GM12878 (cell line): ENCODE data around the gene ADARB1. TPM values are rescaled to one million over a fixed set of nuclear protein-coding genes. Genes with fewer than 3 reads are reported as not detected.

Experiments
- ATAC-seq: fragments of 200-7000 bp; cut with Tn5 transposase; 3 replicates; pipeline ENCODE4 v1.9.1; 2020; ENCODE audit warnings: mild to moderate bottlenecking, moderate library complexity
- BruUV-seq: library from RNA; stranded (reverse); fragments of 400-500 nt; replicated peaks from 2 replicates; lab custom pipeline; 2021; lab: Mats Ljungman, UMichigan
- CTCF ChIA-PET: fragments of 300-600 bp; sonication (Branson Sonifier 250); formaldehyde crosslinking; extraction: SDS; loops from one replicate; lab custom pipeline; 2021; ENCODE audit warnings: inconsistent platforms; lab: Yijun Ruan, JAX
- POLR2A ChIA-PET: fragments of 350-600 bp; formaldehyde crosslinking; extraction: SDS; loops from one replicate; lab custom pipeline; 2021; ENCODE audit warnings: inconsistent platforms; lab: Charles Lee
- RAD21 ChIA-PET: fragments of 300-600 bp; sonication (Branson Sonifier 250); formaldehyde crosslinking; loops from one replicate; lab custom pipeline; 2023; ENCODE audit warnings: antibody characterized with exemption; ENCODE audit not compliant: unreplicated experiment; lab: Charles Lee
- SMC1A ChIA-PET: fragments of 300-600 bp; sonication (Branson Sonifier 250); formaldehyde crosslinking; loops from one replicate; lab custom pipeline; 2023; ENCODE audit not compliant: unreplicated experiment, uncharacterized antibody; lab: Charles Lee
- DNase-seq: peaks from one replicate; pipeline ENCODE4 v3.0.0-alpha.2; 2011; ENCODE audit warnings: low read depth, low spot score
- FAIRE-seq: peaks from 3 replicates; lab custom pipeline; 2011; peaks lifted over from hg19 to GRCh38; lab: Jason Lieb, UNC
- H2AFZ ChIP-seq: 2 replicates; pipeline ENCODE4 v1.6.0; 2011; ENCODE audit warnings: low read depth, low read length, control low read depth; ENCODE audit not compliant: control insufficient read depth
- H3K27ac ChIP-seq: 2 replicates; pipeline ENCODE4 v1.5.1; 2011; ENCODE audit warnings: control low read depth; ENCODE audit not compliant: control insufficient read depth, insufficient read depth
- H3K27me3 ChIP-seq, 2 experiments: replicated peaks in 1 of 2; 2 replicates each; pipeline versions ENCODE4 v1.6.0 to v1.6.1; 2011; ENCODE audit warnings: low read length in 1 of 2; ENCODE audit not compliant: control insufficient read depth in 2 of 2, insufficient read depth in 2 of 2
- H3K36me3 ChIP-seq, 2 experiments: 2 replicates each; pipeline ENCODE4 v1.5.1; 2011; ENCODE audit warnings: low read length in 1 of 2; ENCODE audit not compliant: control insufficient read depth in 2 of 2, insufficient read depth in 2 of 2
- H3K4me1 ChIP-seq: 2 replicates; pipeline ENCODE4 v1.6.1; 2011; ENCODE audit warnings: mild to moderate bottlenecking, low read length, moderate library complexity, mixed read lengths; ENCODE audit not compliant: control insufficient read depth, insufficient read depth
- H3K4me2 ChIP-seq: 2 replicates; pipeline ENCODE4 v1.6.0; 2011; ENCODE audit warnings: control low read depth; ENCODE audit not compliant: control insufficient read depth, insufficient read depth
- H3K4me3 ChIP-seq: fragments of 200-600 bp; sonication (generic); 2 replicates; pipeline ENCODE4 v1.5.1; 2016
- H3K79me2 ChIP-seq: 2 replicates; pipeline ENCODE4 v1.6.0; 2011; ENCODE audit warnings: low read length; ENCODE audit not compliant: control insufficient read depth, insufficient read depth
- H3K9ac ChIP-seq: 2 replicates; pipeline ENCODE4 v1.8.0; 2011; ENCODE audit warnings: low read length, control low read depth, mixed read lengths; ENCODE audit not compliant: control insufficient read depth, insufficient read depth
- H3K9me3 ChIP-seq: replicated peaks from 3 replicates; pipeline ENCODE4 v1.5.1; 2011; ENCODE audit warnings: mild to moderate bottlenecking, low read length; ENCODE audit not compliant: control insufficient read depth, insufficient read depth
- H4K20me1 ChIP-seq: 2 replicates; pipeline ENCODE4 v1.6.0; 2011; ENCODE audit not compliant: control insufficient read depth, insufficient read depth
- BMI1 ChIP-seq: fragments of 450-650 bp; IDR thresholded peaks from 2 replicates; pipeline ENCODE4 v1.6.1; 2016; ENCODE audit warnings: mild to moderate bottlenecking, moderate library complexity, borderline replicate concordance
- CREB1 ChIP-seq: IDR thresholded peaks from 2 replicates; pipeline ENCODE4 v1.6.1; 2012; ENCODE audit warnings: low read depth, mild to moderate bottlenecking, inconsistent platforms
- KAT2A ChIP-seq: conservative IDR thresholded peaks from 2 replicates; pipeline ENCODE4 v1.6.1; 2011; ENCODE audit warnings: low read depth, low read length; ENCODE audit not compliant: control insufficient read depth
- MLLT1 ChIP-seq: fragments of 450-650 bp; IDR thresholded peaks from 2 replicates; pipeline ENCODE4 v1.6.1; 2016; ENCODE audit warnings: mild to moderate bottlenecking
- NR2C1 ChIP-seq: fragments of 450-650 bp; IDR thresholded peaks from 2 replicates; pipeline ENCODE4 v1.6.1; 2017; ENCODE audit warnings: antibody characterized with exemption, mild to moderate bottlenecking, moderate library complexity
- RBBP5 ChIP-seq: fragments of 200-600 bp; sonication (generic); conservative IDR thresholded peaks from 2 replicates; pipeline ENCODE4 v1.6.1; 2016
- SMC3 ChIP-seq: IDR thresholded peaks from 2 replicates; pipeline ENCODE4 v1.6.1; 2011; ENCODE audit warnings: low read length, improper control_type of control experiment, borderline replicate concordance
- ZNF687 ChIP-seq: fragments of 450-650 bp; IDR thresholded peaks from 2 replicates; pipeline ENCODE4 v1.6.1; 2017; ENCODE audit warnings: mild to moderate bottlenecking, moderate library complexity
- WGBS: methylation state at CpG from one replicate; pipeline ENCODE4 v1.1.6; 2016; ENCODE audit warnings: low lambda C conversion rate; ENCODE audit not compliant: insufficient replicate concordance, insufficient coverage; ENCODE audit errors: missing lambda C conversion rate; 5-methylcytosine and 5-hydroxymethylcytosine counted together
- in situ Hi-C: fragments of 300-500 bp; cut with MboI; formaldehyde crosslinking; loops from 9 replicates; pipeline ENCODE4 v1.14.3; 2018; ENCODE audit warnings: mixed read lengths
- intact Hi-C: fragments of 100-400 bp; cut with micrococcal nuclease; formaldehyde crosslinking; loops from one replicate; pipeline ENCODE4 v1.14.2; 2022; ENCODE audit not compliant: unreplicated experiment
- polyA plus RNA-seq, 11 experiments: library from polyadenylated mRNA; depleted of rRNA in 4 of 11; unstranded in 6 of 11; stranded (reverse) in 5 of 11; fragments of >200 nt; fragmentation: Nextera tagmentation in 4 of 11; fragmentation: Illumina TruSeq in 1 of 11; extraction: Ambion mirVana in 4 of 11; extraction: Trizol in 1 of 11; gene quantifications; 1 replicate in 1 of 11; 2 replicates in 10 of 11; pipeline versions ENCODE4 v1.2.1 to v1.2.3, GENCODE V29; 2011 to 2016; ENCODE audit warnings: inconsistent platforms in 2 of 11, missing spikeins in 2 of 11, low read depth in 1 of 11
- total RNA-seq, 4 experiments: library from RNA; depleted of rRNA in 3 of 4; stranded (reverse); fragments of >200 nt in 3 of 4; fragmentation: Illumina TruSeq in 1 of 4; extraction: Trizol in 1 of 4; gene quantifications; 2 replicates each; pipeline versions ENCODE4 v1.2.1 to v1.2.3, GENCODE V29; 2013 to 2021

Gene ADARB1
- total and polyA plus RNA-seq, 10 of the 15 experiments (the other 5 are each of a cell fraction or from before 2014, with no cell fraction given): 5.7 to 61.7 (median 25.3) TPM

GRCh38 chr21:45175326-45176095, 101.1 kb downstream of the ADARB1 start:
- peaks cover 0 to 8% of the 10 kb centered on the region in 2 experiments; a peak in 2 of 4 replicates for H3K36me3 ChIP-seq
- H2AFZ ChIP-seq: no peak overlapping the region
- H3K4me3 ChIP-seq: no peak overlapping the region
- SMC1A ChIA-PET: no interaction called here
- no TSS peak for BruUV-seq
- no peak for FAIRE-seq
- TF ChIP-seq RBBP5 (no peak), CREB1 (no peak), KAT2A (no peak), ZNF687 (no peak), SMC3 (no peak), NR2C1 (no peak), MLLT1 (no peak), BMI1 (no peak)
- TF ChIP-seq, all 136 proteins: peak for 0
- Histone ChIP-seq H3K9me3 (no peaks in the 10 kb centered on the region), H3K9ac (no peak overlapping the region), H3K4me1 (no peaks in the 10 kb centered on the region), H3K27ac (no peak overlapping the region), H3K4me2 (no peak overlapping the region), H3K27me3 (no peaks in the 10 kb centered on the region), H4K20me1 (no peaks in the 10 kb centered on the region), H3K79me2 (no peaks in the 10 kb centered on the region)
- intact Hi-C loops: no loop called here
- CTCF ChIA-PET: no interaction called here
- DNase-seq (no peak), ATAC-seq (no peak)
- RAD21 ChIA-PET: no interaction called here
- POLR2A ChIA-PET: no interaction called here
- in situ Hi-C loops: no loop called here
- WGBS: 48% methylated on average over 11 of the region's 12 CpGs
